Amygdala (tissue), 56 donors: ENCODE measurements around the gene FIGNL1.
"Not testable (repeated sequence)": the region's sequence is repeated elsewhere in the genome, so short reads cannot be mapped to it uniquely, and the experiment has no call there.

Experiments used
- DNase-seq, 56 donors: peaks; one replicate each; lab custom pipeline; 2025; lab: John Stamatoyannopoulos, UW

Gene FIGNL1

DNA sequence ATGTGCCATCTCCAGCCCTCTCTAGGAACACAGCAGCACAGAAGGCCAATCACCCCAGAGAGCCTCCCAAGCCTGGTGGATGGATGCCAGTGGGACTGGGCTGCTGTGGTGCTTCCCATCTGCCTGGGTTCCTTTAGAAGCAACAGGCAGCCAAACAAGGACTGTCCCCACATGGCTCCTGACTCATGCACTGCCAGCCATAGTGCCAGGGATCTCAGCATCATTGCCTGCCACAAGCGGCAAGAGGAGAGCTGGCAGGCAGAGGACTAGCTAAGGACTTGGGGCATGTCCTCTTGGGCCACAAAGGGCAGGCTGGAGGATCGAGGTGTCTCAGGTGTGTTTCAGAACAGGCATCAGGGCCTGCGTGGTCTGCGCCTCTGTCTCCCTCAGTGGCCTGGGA is 23.4 kb upstream of the FIGNL1 start:
- DNase-seq: no peak

- no peak for DNase-seq
Measured at GRCh38 chr7:50472427-50472826, 22.3 kb upstream of the FIGNL1 start.

GRCh38 chr7:50471970-50472369 is 21.8 kb upstream of the FIGNL1 start:
- no peak for DNase-seq

- DNase-seq: no peak
Measured at GRCh38 chr7:50470250-50471163, 20.4 kb upstream of the FIGNL1 start.

- no peak for DNase-seq
Measured at GRCh38 chr7:50469181-50469580, 19.0 kb upstream of the FIGNL1 start.

DNA sequence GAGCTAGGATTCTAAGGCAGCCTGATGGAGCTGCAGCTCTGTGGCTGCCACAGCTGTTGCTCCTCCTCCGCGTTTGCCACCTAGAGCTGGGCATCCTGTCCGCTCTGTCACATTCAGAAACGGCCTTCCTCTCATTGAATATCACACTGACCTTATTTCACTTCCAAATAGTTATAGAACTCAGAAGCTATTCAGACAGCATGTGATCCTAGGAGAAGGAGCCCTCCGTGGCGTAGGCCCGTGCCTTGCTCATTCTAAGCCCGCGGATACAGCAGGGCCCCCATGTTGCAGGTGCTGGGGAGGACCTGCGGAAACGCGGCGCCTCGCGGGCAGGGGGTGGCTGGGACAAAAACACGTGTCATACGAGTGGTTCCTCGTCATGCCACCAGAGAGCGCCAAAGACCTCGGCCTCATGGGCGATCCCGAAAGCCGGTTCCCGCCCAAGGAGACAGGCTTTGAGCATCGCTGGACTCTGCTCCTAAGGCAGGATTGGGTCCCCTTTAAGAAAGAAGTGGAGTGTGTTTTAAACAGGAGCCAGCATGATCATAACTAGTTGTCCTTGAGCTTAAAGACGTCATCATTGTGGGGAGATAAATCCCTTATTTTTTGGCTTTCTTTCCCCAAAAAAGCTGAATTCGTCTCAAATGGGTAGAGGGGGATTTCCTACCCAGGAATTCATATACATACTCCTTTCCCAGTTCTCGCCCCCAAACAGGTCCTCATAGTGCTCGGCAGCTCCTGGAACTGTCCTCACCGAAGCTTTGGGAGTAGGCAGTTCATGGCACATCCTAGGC is 17.9 kb upstream of the FIGNL1 start:
- DNase-seq: peak in 53 of 56 donors; percentile 11 to 85 (median 55)

DNA sequence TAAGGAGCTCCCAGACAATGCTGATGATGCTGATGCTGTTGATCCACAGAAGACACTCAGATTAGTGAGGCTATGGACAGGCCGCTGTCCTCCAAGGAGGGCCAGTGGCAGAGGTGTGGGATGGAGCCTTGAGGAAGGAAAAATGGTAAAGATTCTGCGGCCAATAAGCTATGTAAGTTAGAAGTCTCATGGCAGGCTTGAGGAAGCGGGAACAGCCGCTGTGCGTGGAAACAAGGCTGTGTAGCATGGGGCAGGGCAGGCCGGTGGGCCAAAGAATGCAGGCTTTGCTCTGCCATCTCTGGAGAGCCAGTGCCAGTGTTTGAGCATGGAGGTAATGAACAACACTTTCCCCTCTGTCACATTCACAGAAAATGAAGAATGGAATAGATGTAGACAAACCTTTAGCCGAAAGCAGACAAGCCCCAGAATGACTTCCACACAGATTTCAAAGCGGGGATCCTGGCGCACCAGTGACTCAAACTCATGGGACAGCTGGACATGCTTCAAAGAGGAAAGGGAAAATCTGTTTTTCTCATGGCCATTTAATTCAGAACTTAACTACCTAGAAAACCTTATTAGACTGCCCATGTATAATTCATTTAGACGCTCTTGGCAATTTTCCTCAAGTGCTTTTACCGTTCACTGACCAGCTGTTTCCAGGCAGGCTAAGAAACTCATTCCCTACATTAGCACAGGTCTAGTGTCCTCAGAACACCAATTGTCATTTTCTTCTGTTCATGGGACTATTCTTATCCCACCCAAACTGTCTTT is 16.9 kb upstream of the FIGNL1 start:
- no peak for DNase-seq

GRCh38 chr7:50463035-50463434 is 12.9 kb upstream of the FIGNL1 start:
- no peak for DNase-seq

DNA sequence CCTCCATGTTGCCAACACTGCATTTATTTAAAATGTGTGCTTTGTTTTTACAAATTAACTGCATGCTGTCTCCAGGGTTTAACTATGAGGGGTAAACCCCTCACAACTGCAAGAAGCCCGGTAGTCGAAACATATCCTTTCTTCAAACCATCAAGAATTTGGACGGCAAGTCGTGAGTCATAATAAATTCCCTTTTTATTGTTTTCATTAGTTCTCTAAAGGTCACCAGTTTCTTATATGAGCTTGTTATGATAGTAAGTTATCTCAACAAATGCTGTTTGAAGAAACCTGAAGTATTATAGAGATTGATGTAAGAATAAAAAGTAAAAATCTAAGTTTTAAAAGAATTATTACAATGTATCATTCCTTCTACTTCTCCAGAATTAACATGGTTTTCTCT is 12.2 kb upstream of the FIGNL1 start:
- DNase-seq: no peak

- DNase-seq: no peak
Measured at GRCh38 chr7:50461695-50462094, 11.5 kb upstream of the FIGNL1 start.

DNA sequence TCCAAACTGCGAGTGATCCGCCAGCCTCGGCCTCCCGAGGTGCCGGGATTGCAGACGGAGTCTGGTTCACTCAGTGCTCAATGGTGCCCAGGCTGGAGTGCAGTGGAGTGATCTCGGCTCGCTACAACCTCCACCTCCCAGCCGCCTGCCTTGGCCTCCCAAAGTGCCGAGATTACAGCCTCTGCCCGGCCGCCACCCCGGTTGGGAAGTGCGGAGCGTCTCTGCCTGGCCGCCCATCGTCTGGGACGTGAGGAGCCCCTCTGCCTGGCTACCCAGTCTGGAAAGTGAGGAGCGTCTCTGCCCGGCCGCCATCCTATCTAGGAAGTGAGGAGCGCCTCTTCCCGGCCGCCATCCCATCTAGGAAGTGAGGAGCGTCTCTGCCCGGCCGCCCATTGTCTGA is 9.0 kb upstream of the FIGNL1 start:
- DNase-seq: not testable (repeated sequence)

DNA sequence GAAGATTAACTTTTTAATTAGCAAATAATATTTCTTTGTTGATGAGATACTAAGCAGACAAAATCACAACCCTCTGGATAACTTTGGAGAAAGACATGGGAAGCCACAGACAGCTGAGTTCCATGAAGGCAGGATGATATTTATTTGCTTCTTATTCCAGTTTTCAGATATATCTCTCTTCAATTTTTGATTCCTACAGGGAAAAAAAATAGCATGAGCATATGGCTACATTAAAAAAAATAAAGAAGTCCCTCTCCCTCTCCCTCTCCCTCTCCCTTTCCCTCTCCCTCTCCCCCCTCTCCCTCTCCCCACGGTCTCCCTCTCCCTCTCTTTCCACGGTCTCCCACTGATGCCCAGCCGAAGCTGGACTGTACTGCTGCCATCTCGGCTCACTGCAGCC is 8.5 kb upstream of the FIGNL1 start:
- DNase-seq: not testable (repeated sequence)

DNA sequence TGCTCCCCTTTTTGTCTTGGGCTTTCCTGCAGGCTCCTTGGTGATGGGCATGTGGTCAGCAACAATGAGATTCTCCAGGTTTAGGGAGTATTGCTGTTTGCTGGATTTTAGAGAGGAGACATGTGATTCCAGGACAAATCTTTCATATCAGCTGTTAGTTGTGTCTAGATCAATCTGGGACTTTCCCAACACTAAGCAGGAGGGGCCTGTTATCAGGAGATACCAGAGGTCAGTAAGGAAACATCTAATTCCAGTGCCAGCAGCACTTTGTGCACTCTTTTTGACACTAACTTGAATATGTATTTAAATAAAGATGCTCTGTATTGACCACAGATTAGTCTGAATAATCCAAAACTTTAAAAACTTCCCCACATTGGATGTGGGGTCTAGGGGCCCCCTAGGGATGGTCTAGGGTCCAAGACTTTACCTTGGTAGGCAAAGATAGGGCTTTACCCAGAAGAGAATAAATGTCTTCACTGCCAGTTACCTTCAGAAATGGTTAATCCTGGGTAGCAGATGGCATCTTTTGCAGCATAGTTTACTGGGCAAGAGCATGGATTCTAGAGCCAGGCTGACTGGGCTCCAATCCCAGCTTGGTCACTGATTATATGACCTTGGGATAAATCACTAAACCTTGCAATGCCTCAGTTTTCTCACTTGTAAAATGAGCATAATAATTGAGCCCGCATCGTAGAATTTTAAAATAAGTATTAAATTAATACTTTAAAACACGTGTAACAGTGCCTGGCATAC is 6.4 kb upstream of the FIGNL1 start:
- no peak for DNase-seq

- DNase-seq: no peak
Measured at GRCh38 chr7:50455658-50456057, 5.5 kb upstream of the FIGNL1 start.

- DNase-seq: no peak
Measured at GRCh38 chr7:50454968-50455367, 4.8 kb upstream of the FIGNL1 start.

- peak in 9 of 56 donors; percentile 19 to 62 (median 42) for DNase-seq
Measured at GRCh38 chr7:50450590-50451032, 461 bp upstream of the FIGNL1 start.

DNA sequence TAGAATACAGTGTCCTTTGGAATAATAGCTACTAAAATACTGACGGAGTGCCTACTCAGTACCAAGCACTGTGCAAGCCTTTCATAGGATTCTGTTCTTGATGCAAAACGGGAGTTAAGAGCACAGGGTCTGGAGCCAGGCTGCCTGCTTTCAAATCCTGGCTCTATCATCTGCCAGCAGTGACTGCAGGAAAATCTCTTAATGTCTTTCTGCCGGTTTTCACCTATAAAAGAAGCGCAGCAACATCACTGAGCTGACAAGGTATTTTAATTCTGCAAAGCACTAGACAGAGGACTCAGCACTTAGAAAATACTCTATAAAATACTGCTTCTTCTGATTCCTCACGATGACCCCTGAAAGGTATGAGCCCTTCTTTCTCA is 659 bp downstream of the FIGNL1 start:
- no peak for DNase-seq

DNA sequence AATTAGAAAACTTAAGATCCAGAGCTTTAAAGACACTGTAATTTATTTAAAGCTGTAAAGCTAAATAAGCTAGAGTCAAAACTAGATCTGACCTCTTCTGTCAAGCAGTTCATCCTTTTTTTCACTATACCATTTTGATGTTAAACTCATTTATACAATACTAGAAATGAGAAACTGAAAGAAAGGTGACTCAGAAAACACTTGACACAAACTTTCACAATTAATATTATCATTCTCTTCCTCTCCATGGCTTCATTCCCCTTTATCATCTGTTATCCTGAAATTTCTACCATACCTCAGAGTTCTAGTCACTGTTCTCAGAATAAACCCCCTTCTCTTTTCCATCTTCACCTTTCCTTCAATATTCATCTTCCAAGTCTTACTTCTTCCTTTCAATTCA is 1.3 kb downstream of the FIGNL1 start:
- no peak for DNase-seq

GRCh38 chr7:50446542-50446960 is 3.6 kb downstream of the FIGNL1 start:
- no peak for DNase-seq
